GM19240 (cell line): ENCODE measurements around the gene KAT6B.
A peak's percentile ranks its signal among the peaks of the same experiment; 100 is the strongest.
"Not testable (repeated sequence)": the region's sequence is repeated elsewhere in the genome, so short reads cannot be mapped to it uniquely, and the experiment has no call there.

Experiments used
- DNase-seq: peaks from one replicate; pipeline ENCODE4 v3.0.0; 2011; ENCODE audit warnings: low spot score; ENCODE audit not compliant: insufficient read length

Gene KAT6B

GRCh38 chr10:74857586-74857985, 31.2 kb downstream of the KAT6B start:
- no peak for DNase-seq

DNA sequence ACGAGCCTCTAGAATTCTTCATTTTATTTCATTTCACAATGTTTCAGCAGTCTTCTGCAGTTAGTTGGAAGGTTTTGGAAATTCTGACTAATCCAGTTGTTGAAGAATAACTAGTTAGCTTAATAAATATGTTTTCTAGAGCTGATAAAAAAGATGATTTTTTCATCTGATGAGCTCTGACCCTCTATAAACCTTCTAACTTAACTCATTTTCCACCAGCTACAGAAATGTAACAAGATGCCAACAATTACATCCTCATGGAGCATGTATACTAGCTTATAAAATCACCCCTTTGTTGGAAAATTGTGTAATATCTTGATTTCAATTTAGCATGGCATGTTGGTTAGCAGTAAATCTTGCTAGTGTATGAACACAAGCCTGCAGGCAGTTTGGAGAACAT, 33.1 kb downstream of the KAT6B start:
- no peak for DNase-seq

- DNase-seq, result no peak
Measured at GRCh38 chr10:74862625-74863024, 36.2 kb downstream of the KAT6B start.

DNA sequence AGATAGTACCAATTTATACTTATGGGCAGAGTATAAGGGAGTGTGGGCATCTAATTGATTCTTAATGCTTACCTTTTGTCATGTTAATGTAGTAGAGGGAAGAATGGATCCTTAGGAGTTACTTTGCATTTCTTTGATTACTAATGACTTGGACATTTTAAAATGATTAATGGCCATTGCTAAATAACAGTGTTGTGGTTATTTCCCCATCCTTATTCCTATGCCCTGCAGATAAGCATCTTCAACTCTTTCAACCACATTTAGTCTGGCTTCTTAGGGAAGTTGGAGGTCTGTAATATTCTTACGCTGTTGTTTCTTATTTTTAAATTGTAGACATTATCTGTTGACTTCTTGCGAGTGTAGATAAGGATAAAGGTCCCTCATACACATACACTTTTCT, 37.2 kb downstream of the KAT6B start:
- DNase-seq, result no peak

DNA sequence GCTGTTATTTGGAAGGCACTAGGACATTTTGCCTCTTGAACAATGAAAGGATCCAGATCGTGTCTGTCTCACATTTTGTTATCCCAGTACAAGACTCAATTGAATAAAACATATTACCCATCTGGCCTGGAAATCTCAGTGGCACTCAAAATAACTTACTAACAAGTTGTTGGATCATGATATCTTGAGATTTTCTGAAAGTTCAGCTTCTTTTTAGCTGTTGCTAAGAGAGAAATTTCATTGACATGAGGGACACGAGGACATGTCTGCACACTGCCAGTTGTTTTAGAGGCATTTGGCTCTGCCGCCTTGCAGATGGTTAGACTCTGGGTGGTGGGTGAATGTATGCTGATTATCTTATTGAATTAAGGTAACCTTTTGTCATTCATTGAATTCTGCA, 41.0 kb downstream of the KAT6B start:
- no peak for DNase-seq

- DNase-seq, result no peak
Measured at GRCh38 chr10:74868392-74868977, 42.1 kb downstream of the KAT6B start.

DNA sequence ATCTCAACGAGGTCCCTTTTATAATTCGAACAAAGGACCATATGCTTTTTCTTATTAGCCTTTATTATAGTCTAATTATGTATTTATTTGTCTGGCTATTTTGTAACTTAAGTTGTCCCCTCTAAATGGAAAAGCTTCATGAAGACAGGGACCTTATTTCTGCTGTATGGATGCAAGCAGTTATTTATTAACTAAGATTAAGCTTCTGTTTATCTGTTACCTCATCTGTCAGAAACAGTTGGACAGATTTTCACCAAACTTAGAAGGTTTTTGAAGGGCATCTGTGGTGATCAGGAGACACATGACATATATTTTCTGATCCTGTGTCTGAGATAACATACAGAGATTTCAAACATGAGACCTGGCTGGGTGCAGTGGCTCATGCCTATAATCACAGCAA, 43.2 kb downstream of the KAT6B start:
- DNase-seq, result no peak

DNA sequence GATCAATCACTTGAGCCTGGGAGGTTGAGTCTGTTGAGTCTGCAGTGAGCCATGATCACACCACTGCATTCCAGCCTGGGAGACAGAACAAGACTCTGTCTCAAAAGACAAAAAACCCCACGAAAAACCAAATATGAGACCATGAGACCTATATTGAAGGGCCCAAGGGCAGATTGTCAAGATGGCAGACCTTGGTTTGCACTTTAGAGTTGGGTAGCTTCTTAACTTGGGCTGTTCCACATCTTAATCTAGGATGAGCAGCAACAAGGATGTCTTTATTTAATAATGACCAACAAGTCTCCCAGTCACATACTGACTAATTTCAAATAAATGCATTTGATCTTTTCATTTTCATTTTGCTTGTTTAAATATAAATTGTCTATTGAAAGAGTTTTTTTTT, 43.8 kb downstream of the KAT6B start:
- no peak for DNase-seq

DNA sequence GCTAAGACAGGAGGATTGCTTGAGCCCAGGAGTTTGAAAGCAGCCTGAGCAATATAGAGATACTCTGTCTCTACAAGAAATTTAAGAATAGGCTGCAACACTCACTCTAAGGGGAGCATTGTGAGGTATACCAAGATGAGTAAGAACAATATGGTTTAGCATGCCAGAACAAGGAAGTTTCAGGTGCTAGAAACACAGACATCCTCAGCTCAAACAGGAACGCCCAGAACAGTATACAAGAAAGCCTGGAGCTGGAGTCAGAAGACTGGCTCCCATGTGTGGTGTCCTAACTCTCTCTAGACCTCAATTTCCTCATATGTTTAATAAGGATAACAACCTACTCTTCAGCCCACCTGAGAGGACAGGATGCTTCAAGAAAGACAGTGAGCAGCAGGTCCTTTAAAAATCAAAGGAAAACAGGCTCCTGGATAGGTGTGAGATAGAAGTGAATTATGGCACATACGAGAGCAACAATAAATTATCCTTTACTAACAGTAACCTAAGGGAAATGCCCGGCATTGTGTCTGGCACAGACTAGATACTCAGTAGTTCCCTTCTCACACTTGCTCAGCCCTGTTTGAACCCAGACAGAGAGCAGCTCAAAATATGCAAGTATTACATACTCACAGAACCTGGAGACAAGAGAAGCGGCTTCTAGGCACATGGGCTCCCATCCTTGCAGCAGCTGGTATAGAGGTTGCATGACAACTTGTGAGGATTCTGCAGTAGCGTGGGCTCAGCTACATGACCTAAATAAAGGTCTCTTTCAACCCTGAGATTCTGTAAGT, 45.4 kb downstream of the KAT6B start:
- peak; percentile 45 for DNase-seq

- no peak for DNase-seq
Measured at GRCh38 chr10:74873803-74874454, 47.5 kb downstream of the KAT6B start.

GRCh38 chr10:74874649-74875048, 48.2 kb downstream of the KAT6B start:
- no peak for DNase-seq

DNA sequence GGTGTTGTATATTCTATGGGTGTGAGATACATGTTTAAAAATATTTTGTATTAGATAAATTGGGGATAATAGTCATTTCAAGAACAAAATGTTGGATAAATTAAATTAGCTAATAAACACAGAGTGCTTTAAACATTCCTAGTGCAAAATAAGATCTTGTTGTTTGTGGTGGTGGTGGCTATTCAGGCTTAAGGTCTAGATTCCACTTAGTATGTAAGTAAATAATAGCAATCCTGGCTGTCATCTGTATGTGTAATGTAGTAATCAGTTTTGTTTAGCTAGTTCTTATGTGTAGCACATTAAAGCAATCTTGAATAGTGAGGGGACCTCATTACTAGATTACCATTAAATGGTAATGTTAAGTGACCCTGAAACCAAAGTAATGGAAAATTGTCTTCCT, 48.7 kb downstream of the KAT6B start:
- DNase-seq, result no peak

DNA sequence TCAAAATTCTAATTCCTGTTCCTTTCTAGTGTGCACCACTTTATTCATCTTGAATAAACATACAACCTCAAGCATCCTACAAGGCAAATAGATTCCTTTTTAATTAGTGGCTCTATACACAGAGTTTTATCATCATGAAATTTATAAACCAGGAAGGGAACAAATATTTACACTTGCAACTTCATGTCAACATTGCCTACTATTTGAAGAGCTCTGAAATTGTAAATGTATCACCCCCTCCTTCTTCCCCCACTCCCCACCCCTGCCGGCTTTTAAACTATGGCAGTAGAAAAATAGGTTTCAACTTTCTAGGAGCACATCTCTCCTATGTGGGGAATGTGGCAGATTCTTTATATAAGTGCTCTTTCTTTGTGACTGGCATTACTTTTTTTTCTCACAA, 49.6 kb downstream of the KAT6B start:
- no peak for DNase-seq

GRCh38 chr10:74877054-74877453, 50.7 kb downstream of the KAT6B start:
- not testable (repeated sequence) for DNase-seq

DNA sequence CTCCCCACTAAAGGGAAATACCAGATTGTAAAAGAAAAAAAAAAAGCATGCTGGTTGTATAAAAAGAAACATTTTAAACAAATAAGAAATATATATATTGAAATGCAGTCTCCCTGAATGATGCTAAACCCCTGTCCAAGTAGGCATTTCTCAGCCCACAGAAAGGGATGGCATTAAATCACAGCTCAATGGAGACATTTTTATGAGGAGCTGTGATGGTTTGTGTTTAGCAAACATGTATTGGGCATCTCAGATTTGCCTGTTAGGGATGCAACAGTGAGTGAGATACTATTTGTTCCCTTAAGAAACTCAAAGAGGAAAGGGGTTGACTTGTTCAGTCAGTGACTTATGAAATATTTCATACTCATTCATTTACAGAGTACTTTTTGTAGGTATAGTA, 51.5 kb downstream of the KAT6B start:
- DNase-seq, result no peak

GRCh38 chr10:74880041-74880440, 53.6 kb downstream of the KAT6B start:
- no peak for DNase-seq

- no peak for DNase-seq
Measured at GRCh38 chr10:74881253-74881884, 55.0 kb downstream of the KAT6B start.

DNA sequence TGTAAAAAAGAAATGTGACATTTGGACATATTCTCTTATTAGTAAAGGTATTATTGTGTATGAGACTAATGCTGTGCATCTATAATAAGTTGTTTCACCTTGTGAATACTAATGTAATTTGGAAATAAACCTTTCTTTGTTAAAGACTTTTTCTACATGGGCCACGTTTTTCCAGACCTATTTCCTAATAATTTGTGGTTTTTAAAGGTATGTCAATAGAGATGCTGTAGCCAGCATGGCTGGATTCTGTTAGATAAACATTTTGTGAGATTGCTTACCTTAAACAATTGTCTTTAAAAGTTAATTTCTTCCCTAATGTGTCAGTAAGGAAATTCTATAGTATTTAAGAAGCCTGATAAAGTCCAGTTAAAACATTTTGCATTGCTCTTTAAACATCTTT, 56.0 kb downstream of the KAT6B start:
- DNase-seq, result no peak

DNA sequence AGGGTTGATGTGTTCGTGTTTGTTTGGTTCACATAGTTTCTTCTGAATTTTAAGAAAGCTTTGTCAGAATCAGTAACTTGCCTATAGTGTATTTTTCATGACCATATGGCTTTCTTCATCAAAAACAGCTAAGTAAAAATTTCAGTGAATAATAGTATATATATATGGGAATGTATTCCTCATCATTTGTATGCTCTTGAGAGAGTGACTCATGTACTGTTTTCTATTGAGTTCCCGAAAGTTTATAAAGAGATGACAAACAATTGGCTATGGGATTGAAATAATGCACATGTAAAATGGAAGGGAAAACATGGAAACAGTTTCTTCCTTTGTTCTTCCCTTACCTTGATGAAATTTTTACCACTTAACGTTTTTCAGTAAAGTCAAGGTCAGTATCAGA, 56.4 kb downstream of the KAT6B start:
- DNase-seq, result no peak

GRCh38 chr10:74883428-74883827, 57.0 kb downstream of the KAT6B start:
- no peak for DNase-seq

DNA sequence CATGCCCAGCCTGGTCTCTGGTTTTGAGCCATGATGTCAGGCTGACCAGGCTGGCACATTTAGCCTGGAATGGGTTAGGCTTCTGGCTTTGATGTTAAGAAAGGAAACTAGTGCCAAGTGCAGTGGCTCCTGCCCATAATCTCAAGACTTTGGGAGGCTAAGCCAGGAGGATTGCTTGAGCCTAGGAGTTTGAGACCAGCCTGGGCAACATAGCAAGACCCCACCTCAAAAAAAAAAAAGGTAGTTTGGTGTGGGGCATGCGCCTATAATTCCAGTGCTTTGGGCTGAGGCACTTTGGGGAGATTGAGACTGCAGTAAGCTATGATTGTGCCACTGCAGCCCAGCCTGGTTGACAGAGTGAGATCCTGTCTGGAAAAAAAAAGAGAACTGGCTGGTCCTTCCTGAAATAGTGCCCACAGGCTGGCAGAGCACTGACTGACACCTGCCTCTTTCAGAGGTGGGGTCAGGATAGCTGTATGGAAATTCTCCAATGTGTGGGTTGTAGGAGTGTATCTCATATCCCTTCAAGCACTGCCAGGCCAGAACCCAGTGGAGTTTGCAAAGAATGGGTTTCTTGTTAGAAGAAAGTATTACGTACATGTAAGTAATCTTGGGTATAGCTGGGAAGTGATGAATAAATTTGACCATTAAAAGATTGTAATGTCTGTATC, 61.3 kb downstream of the KAT6B start:
- no peak for DNase-seq
